Astrocyte (in vitro differentiated cells and primary cell): ENCODE measurements around the gene UNC93B1. TPM values are rescaled to one million over a fixed set of nuclear protein-coding genes. Genes with fewer than 3 reads are reported as not detected.

Source experiments
- DNase-seq: peaks from one replicate; pipeline ENCODE4 v3.0.0-alpha.2; 2010; ENCODE audit warnings: low read depth
- FAIRE-seq: peaks from 2 replicates; lab custom pipeline; 2011; peaks lifted over from hg19 to GRCh38; lab: Jason Lieb, UNC
- H2AFZ ChIP-seq: 2 replicates; pipeline ENCODE4 v1.6.0; 2012; ENCODE audit warnings: low read depth, low read length, inconsistent platforms
- H3K27ac ChIP-seq: 2 replicates; pipeline ENCODE4 v1.5.1; 2011; ENCODE audit warnings: low read depth, low read length, inconsistent platforms
- H3K27me3 ChIP-seq: 2 replicates; pipeline ENCODE4 v1.6.0; 2011; ENCODE audit warnings: low read length, inconsistent platforms; ENCODE audit not compliant: insufficient read depth
- H3K36me3 ChIP-seq: 2 replicates; pipeline ENCODE4 v1.5.1; 2011; ENCODE audit warnings: low read length, inconsistent platforms; ENCODE audit not compliant: insufficient read depth
- H3K4me1 ChIP-seq: 2 replicates; pipeline ENCODE4 v1.5.1; 2011; ENCODE audit warnings: low read length, inconsistent platforms; ENCODE audit not compliant: insufficient read depth
- H3K4me2 ChIP-seq: 2 replicates; pipeline ENCODE4 v1.6.0; 2012; ENCODE audit warnings: low read length, inconsistent platforms
- H3K4me3 ChIP-seq: 2 replicates; pipeline ENCODE4 v1.5.1; 2011; ENCODE audit warnings: low read depth, mild to moderate bottlenecking, low read length, inconsistent platforms; ENCODE audit not compliant: insufficient read depth
- H3K79me2 ChIP-seq: 2 replicates; pipeline ENCODE4 v1.6.0; 2012; ENCODE audit warnings: mild to moderate bottlenecking, low read length, inconsistent platforms; ENCODE audit not compliant: insufficient read depth
- H3K9ac ChIP-seq: 2 replicates; pipeline ENCODE4 v1.6.0; 2012; ENCODE audit warnings: mild to moderate bottlenecking, low read length, inconsistent platforms
- H3K9me3 ChIP-seq: 2 replicates; pipeline ENCODE4 v1.5.1; 2012; ENCODE audit warnings: low read depth, mild to moderate bottlenecking, low read length, inconsistent platforms; ENCODE audit not compliant: insufficient read depth
- H4K20me1 ChIP-seq: 2 replicates; pipeline ENCODE4 v1.6.0; 2012; ENCODE audit warnings: low read length, inconsistent platforms; ENCODE audit not compliant: insufficient read depth
- H3K27ac Mint-ChIP-seq: one replicate; pipeline ENCODE4 v1.8.0; 2021; ENCODE audit warnings: mild to moderate bottlenecking, mixed read lengths; ENCODE audit not compliant: unreplicated experiment
- H3K27me3 Mint-ChIP-seq: one replicate; pipeline ENCODE4 v1.8.0; 2021; ENCODE audit warnings: low read depth, mixed read lengths; ENCODE audit not compliant: unreplicated experiment
- H3K36me3 Mint-ChIP-seq: one replicate; pipeline ENCODE4 v1.8.0; 2021; ENCODE audit warnings: low read depth, mixed read lengths; ENCODE audit not compliant: unreplicated experiment
- H3K4me1 Mint-ChIP-seq: one replicate; pipeline ENCODE4 v1.8.0; 2021; ENCODE audit warnings: low read depth, mixed read lengths; ENCODE audit not compliant: unreplicated experiment
- H3K4me3 Mint-ChIP-seq: one replicate; pipeline ENCODE4 v1.8.0; 2021; ENCODE audit warnings: mild to moderate bottlenecking, moderate library complexity, mixed read lengths; ENCODE audit not compliant: unreplicated experiment
- H3K9me3 Mint-ChIP-seq: one replicate; pipeline ENCODE4 v1.8.0; 2021; ENCODE audit warnings: mild to moderate bottlenecking, mixed read lengths; ENCODE audit not compliant: unreplicated experiment
- EZH2 ChIP-seq: IDR thresholded peaks from 2 replicates; pipeline ENCODE4 v1.6.1; 2012; ENCODE audit warnings: mild to moderate bottlenecking, low read length, inconsistent platforms; ENCODE audit not compliant: insufficient read depth
- total RNA-seq: library from RNA; stranded (reverse); gene quantifications from 2 replicates; pipeline ENCODE4 v1.2.1, GENCODE V29; 2021
- TF ChIP-seq, protein P1 (sequence below): IDR thresholded peaks from 2 replicates; pipeline ENCODE4 v1.5.1; 2011; ENCODE audit warnings: low read depth, mild to moderate bottlenecking, inconsistent platforms, low read length, moderate library complexity; ENCODE audit not compliant: insufficient read depth

The UNC93B1 gene
- total RNA-seq, 1 donor from 2014 or later: 37.3 TPM

GRCh38 chr11:68010090-68011041 lies 6.5 kb upstream of the UNC93B1 start, which contains the start of gene ALDH3B1:
ALDH3B1 (plus strand) TSS chr11:68010327; CDS start chr11:68015298, 4,971 bp downstream.
- Mint-ChIP-seq H3K4me1 (peaks cover 21% of the 10 kb centered on the region), H3K27ac (peak within 1 kb of the TSS; percentile 66), H3K27me3 (peaks cover 6% of the 10 kb centered on the region), H3K36me3 (peaks cover 2% of the 10 kb centered on the region), H3K4me3 (peak within 1 kb of the TSS; percentile 70), H3K9me3 (no peaks in the 10 kb centered on the region)
- no peaks in the 10 kb centered on the region for H3K36me3 ChIP-seq
- TF ChIP-seq EZH2: no peak
- TF ChIP-seq, protein P1, sequence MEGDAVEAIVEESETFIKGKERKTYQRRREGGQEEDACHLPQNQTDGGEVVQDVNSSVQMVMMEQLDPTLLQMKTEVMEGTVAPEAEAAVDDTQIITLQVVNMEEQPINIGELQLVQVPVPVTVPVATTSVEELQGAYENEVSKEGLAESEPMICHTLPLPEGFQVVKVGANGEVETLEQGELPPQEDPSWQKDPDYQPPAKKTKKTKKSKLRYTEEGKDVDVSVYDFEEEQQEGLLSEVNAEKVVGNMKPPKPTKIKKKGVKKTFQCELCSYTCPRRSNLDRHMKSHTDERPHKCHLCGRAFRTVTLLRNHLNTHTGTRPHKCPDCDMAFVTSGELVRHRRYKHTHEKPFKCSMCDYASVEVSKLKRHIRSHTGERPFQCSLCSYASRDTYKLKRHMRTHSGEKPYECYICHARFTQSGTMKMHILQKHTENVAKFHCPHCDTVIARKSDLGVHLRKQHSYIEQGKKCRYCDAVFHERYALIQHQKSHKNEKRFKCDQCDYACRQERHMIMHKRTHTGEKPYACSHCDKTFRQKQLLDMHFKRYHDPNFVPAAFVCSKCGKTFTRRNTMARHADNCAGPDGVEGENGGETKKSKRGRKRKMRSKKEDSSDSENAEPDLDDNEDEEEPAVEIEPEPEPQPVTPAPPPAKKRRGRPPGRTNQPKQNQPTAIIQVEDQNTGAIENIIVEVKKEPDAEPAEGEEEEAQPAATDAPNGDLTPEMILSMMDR: no peak
- H3K9me3 ChIP-seq: no peaks in the 10 kb centered on the region
- peak within 1 kb of the TSS; percentile 80 for H3K9ac ChIP-seq
- peak within 1 kb of the TSS; percentile 81 for H2AFZ ChIP-seq
- H3K27me3 ChIP-seq: no peaks in the 10 kb centered on the region
- peaks cover 58% of the 10 kb centered on the region for H3K4me1 ChIP-seq
- H3K4me2 ChIP-seq: peak within 1 kb of the TSS; percentile 88
- FAIRE-seq: no peak
- H3K79me2 ChIP-seq: peaks cover 16% of the 10 kb centered on the region
- H4K20me1 ChIP-seq: no peaks in the 10 kb centered on the region
- peak; percentile 48 for DNase-seq
- H3K27ac ChIP-seq: peak within 1 kb of the TSS; percentile 96
- H3K4me3 ChIP-seq: peak within 1 kb of the TSS; percentile 32

GRCh38 chr11:68009391-68010089 lies 5.6 kb upstream of the UNC93B1 start:
- Mint-ChIP-seq H3K27me3 (peaks cover 12% of the 10 kb centered on the region), H3K9me3 (no peaks in the 10 kb centered on the region), H3K4me1 (peaks cover 21% of the 10 kb centered on the region), H3K27ac (no peak overlapping the region), H3K36me3 (peaks cover 4% of the 10 kb centered on the region), H3K4me3 (peak overlapping the region; percentile 70)
- H3K79me2 ChIP-seq: peaks cover 16% of the 10 kb centered on the region
- H3K4me1 ChIP-seq: peaks cover 53% of the 10 kb centered on the region
- H3K27ac ChIP-seq: peak overlapping the region; percentile 96
- no peaks in the 10 kb centered on the region for H3K27me3 ChIP-seq
- DNase-seq: no peak
- no peak for TF ChIP-seq EZH2
- TF ChIP-seq, protein P1: peak; percentile 19
- FAIRE-seq: no peak
- H3K4me3 ChIP-seq: no peak overlapping the region
- H2AFZ ChIP-seq: peak overlapping the region; percentile 81
- H3K4me2 ChIP-seq: peak overlapping the region; percentile 88
- peak overlapping the region; percentile 80 for H3K9ac ChIP-seq
- H4K20me1 ChIP-seq: no peaks in the 10 kb centered on the region
- H3K9me3 ChIP-seq: no peaks in the 10 kb centered on the region
- no peaks in the 10 kb centered on the region for H3K36me3 ChIP-seq
